ENCODE data around the gene AGK. TPM values are rescaled to one million over a fixed set of nuclear protein-coding genes. Genes with fewer than 3 reads are reported as not detected.
A peak's percentile ranks its signal among the peaks of the same experiment; 100 is the strongest.

Gene AGK
- total and polyA plus RNA-seq, 7 experiments from 2014 or later, result 24.3 to 58.8 (median 29.9) TPM

DNA sequence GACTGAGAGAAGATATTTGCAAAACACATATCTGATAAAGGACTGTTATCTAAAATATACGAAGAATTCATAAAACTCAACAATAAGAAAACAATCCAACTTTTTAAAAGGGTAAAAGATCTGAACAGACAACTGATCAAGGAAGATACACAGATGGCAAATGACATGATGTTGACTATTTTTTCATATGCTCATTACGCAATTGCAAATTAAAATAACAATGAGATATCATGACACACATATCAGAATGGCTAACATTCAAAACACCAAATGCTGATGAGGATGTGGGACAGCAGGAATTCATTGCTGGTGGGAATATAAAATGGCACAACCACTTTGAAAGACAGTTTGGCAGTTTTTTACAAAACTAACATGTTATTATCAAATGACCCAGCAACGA lies 141.9 kb downstream of the AGK start:
- ChIA-PET POLR2A (interaction anchor here (1.1 kb wide), 1 partner anchor 11 kb away, joined by 4 read pairs; no protein-coding TSS in a partner anchor), CTCF (interaction anchor here (1.2 kb wide), 1 partner anchor 45 kb away, joined by 3 read pairs; the partner anchor contains the start of gene SSBP1)
- Histone ChIP-seq H3K36me3 (ENCODE audit: control insufficient read depth in 2 of 3, insufficient read depth in 3 of 3, low read length in 3 of 3) (no peaks in the 10 kb centered on the region), H3K27ac (ENCODE audit: low read depth, low read length) (no peak overlapping the region), H3K27me3 (ENCODE audit: control insufficient read depth in 2 of 2, insufficient read depth in 2 of 2, low read length in 2 of 2) (no peaks in the 10 kb centered on the region), H3K4me1 (ENCODE audit: control insufficient read depth in 2 of 2, insufficient read depth in 2 of 2, low read length in 2 of 2) (peaks cover 0 to 12% of the 10 kb centered on the region in 2 donors), H3K9me3 (ENCODE audit: control insufficient read depth in 2 of 3, low read length in 3 of 3) (no peaks in the 10 kb centered on the region), H3K4me3 (ENCODE audit: low read length) (no peak overlapping the region)
- Mint-ChIP-seq H3K36me3 (peaks cover 0 to 19% (median 0%) of the 10 kb centered on the region in 5 donors), H3K27ac (peak overlapping the region in 1 of 9 donors; percentile 2), H3K27me3 (no peaks in the 10 kb centered on the region), H3K4me1 (peaks cover 29 to 94% (median 67%) of the 10 kb centered on the region in 7 donors), H3K9me3 (peaks cover 0 to 2% (median 0%) of the 10 kb centered on the region in 11 donors), H3K4me3 (no peak overlapping the region)
- intact Hi-C loops (cut with micrococcal nuclease), result loop anchor here in 1 of 2 donors (1.0 kb wide), 1 partner anchor 9 kb away; the partner anchor contains the start of gene DENND11
- DNase-seq (no peak), ATAC-seq (no peak)

DNA sequence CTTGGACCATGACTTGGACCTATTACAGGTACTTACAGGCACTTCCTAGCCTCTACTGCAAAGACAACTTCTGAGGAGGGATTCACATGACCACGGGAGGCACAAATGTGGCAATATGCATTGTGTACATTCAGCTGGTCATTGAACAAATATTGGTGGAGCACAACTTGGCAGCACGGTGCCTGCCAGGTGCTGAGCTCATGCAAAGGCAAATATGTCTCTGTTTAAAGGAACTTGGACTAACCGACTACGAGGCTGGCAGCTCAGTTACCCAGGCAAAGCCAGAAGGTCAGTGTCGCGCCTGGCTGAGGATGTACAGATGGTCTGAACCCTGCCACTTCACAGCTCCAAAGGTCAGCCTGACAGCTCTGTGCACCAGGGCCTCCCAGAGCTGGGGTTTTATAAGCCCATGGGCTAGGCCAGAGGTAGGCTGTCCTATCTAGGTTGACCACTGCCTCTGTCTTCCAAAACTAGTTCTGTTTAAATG lies 144.6 kb downstream of the AGK start:
- peaks cover 0 to 26% of the 10 kb centered on the region in 2 donors for H3K4me1 ChIP-seq (ENCODE audit: control insufficient read depth in 2 of 2, insufficient read depth in 2 of 2, low read length in 2 of 2)
- H3K36me3 ChIP-seq (ENCODE audit: control insufficient read depth in 2 of 3, insufficient read depth in 3 of 3, low read length in 3 of 3), result no peaks in the 10 kb centered on the region
- no peak overlapping the region for H3K27ac ChIP-seq (ENCODE audit: low read depth, low read length)
- H3K27ac Mint-ChIP-seq, result peak overlapping the region in 1 of 9 donors; percentile 33
- CTCF ChIA-PET, result interaction anchor here (1.2 kb wide), 1 partner anchor 18 kb away, joined by 4 read pairs; no protein-coding TSS in a partner anchor
- H3K4me3 ChIP-seq (ENCODE audit: low read length), result no peak overlapping the region
- no peaks in the 10 kb centered on the region for H3K9me3 ChIP-seq (ENCODE audit: control insufficient read depth in 2 of 3, low read length in 3 of 3)
- peaks cover 51 to 96% (median 81%) of the 10 kb centered on the region in 7 donors for H3K4me1 Mint-ChIP-seq
- no peaks in the 10 kb centered on the region for H3K9me3 Mint-ChIP-seq
- peaks cover 0 to 14% (median 0%) of the 10 kb centered on the region in 5 donors for H3K36me3 Mint-ChIP-seq
- no peak for ATAC-seq
- H3K27me3 Mint-ChIP-seq, result no peaks in the 10 kb centered on the region
- DNase-seq, result no peak
- POLR2A ChIA-PET, result interaction anchor here (1.0 kb wide), 2 partner anchors 42 to 47 kb away, joined by 3 read pairs; partner anchors contain the start of gene SSBP1
- H3K4me3 Mint-ChIP-seq, result peak overlapping the region in 1 of 10 donors; percentile 22
- H3K27me3 ChIP-seq (ENCODE audit: control insufficient read depth in 2 of 2, insufficient read depth in 2 of 2, low read length in 2 of 2), result no peaks in the 10 kb centered on the region
- intact Hi-C loops (cut with micrococcal nuclease), result no loop called here

GRCh38 chr7:141696348-141696747 lies 145.1 kb downstream of the AGK start:
- H3K4me1 ChIP-seq (ENCODE audit: control insufficient read depth in 2 of 2, insufficient read depth in 2 of 2, low read length in 2 of 2), result peaks cover 0 to 27% of the 10 kb centered on the region in 2 donors
- Mint-ChIP-seq H3K27me3 (no peaks in the 10 kb centered on the region), H3K4me1 (peaks cover 54 to 96% (median 86%) of the 10 kb centered on the region in 7 donors), H3K36me3 (peaks cover 0 to 14% (median 0%) of the 10 kb centered on the region in 5 donors), H3K4me3 (peak overlapping the region in 2 of 10 donors; percentile 23 to 30), H3K27ac (peak overlapping the region in 2 of 9 donors; percentile 56 to 73), H3K9me3 (no peaks in the 10 kb centered on the region)
- H3K27me3 ChIP-seq (ENCODE audit: control insufficient read depth in 2 of 2, insufficient read depth in 2 of 2, low read length in 2 of 2), result no peaks in the 10 kb centered on the region
- no peak for DNase-seq
- ChIA-PET POLR2A (interaction anchor here (1.0 kb wide), 1 partner anchor 42 kb away, joined by 3 read pairs; the partner anchor contains the start of gene SSBP1), CTCF (interaction anchor here (1.2 kb wide), 1 partner anchor 19 kb away, joined by 4 read pairs; no protein-coding TSS in a partner anchor)
- no peak for ATAC-seq
- intact Hi-C loops (cut with micrococcal nuclease), result no loop called here
- no peaks in the 10 kb centered on the region for H3K36me3 ChIP-seq (ENCODE audit: control insufficient read depth in 2 of 3, insufficient read depth in 3 of 3, low read length in 3 of 3)
- no peaks in the 10 kb centered on the region for H3K9me3 ChIP-seq (ENCODE audit: control insufficient read depth in 2 of 3, low read length in 3 of 3)
- H3K27ac ChIP-seq (ENCODE audit: low read depth, low read length), result no peak overlapping the region
- no peak overlapping the region for H3K4me3 ChIP-seq (ENCODE audit: low read length)

DNA sequence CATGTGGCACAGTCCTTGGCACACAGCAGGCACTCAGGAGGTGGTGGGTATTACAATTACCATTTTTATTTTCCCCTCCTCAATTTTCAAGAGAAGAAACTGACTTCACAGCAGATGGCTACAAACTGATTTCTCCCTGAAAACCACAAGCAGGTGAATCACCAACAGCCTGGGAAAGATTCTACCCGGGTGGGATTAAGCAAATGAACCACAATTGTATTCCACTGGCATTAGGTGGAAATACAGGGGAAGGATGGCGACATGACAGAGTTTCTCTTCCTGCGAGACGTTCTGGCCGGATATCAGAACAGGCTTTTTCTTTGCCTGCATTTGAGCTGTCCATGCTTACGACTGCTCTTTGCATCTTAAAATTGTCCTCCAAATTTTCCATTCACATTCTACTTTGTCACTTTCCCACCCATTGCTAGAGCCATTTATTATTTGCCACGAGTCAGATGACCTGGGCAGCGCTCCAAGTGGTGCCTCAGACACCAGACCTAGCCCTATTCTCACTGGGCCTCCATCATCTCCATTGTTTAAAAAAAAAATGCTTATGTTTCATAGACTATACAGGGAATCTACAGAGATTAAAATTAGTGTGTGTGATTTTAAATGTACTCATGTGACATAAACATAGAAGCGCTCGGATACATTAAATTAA lies 146.1 kb downstream of the AGK start:
- ChIA-PET POLR2A (no interaction called here), CTCF (no interaction called here)
- Mint-ChIP-seq H3K9me3 (no peaks in the 10 kb centered on the region), H3K4me3 (peak overlapping the region in 3 of 10 donors; percentile 3 to 80 (median 10)), H3K27me3 (no peaks in the 10 kb centered on the region), H3K27ac (peak overlapping the region in 2 of 9 donors; percentile 62 to 72), H3K36me3 (peaks cover 0 to 14% (median 0%) of the 10 kb centered on the region in 5 donors), H3K4me1 (peaks cover 52 to 89% (median 82%) of the 10 kb centered on the region in 7 donors)
- no peak for DNase-seq
- Histone ChIP-seq H3K9me3 (ENCODE audit: control insufficient read depth in 2 of 3, low read length in 3 of 3) (no peaks in the 10 kb centered on the region), H3K4me3 (ENCODE audit: low read length) (no peak overlapping the region), H3K27ac (ENCODE audit: low read depth, low read length) (no peak overlapping the region), H3K36me3 (ENCODE audit: control insufficient read depth in 2 of 3, insufficient read depth in 3 of 3, low read length in 3 of 3) (no peaks in the 10 kb centered on the region), H3K4me1 (ENCODE audit: control insufficient read depth in 2 of 2, insufficient read depth in 2 of 2, low read length in 2 of 2) (peaks cover under 1 to 27% of the 10 kb centered on the region in 2 donors), H3K27me3 (ENCODE audit: control insufficient read depth in 2 of 2, insufficient read depth in 2 of 2, low read length in 2 of 2) (no peaks in the 10 kb centered on the region)
- ATAC-seq, result no peak
- intact Hi-C loops (cut with micrococcal nuclease), result no loop called here

DNA sequence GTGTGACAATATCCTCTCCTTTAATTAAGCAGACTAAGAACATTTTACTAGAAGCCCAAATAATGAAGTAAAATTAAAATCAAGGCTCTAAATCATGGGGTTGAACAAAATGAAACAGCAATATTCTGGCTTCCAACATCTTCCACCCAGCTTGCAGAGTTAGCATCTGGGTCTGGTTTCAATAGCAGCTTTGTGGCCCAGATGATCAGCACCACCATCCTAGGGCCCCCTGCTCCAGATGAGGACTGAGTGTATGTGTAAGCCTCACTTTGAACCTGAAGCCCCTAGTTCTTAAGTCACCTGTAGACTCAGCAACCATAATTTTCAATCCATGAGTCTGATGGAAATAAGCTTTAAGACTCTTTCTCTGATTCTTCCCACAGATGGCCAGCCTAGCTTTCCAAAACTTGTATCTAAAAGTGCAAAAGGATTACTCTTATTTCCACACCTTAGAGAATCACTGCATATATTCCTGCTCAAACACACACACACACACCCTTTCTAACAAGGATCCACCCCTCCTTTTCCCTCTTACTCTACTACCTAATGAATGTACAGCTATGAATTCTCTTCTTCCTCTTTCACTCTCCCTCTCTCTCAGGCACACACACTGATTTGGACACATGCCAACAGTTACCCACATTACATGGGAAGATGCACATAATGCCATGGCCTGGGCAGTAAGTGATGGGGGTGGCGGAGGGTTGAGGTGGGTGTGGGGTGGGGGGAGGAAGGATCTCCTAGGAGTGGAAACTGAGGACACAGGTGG lies 147.2 kb downstream of the AGK start:
- Mint-ChIP-seq H3K4me3 (peak overlapping the region in 6 of 10 donors; percentile 5 to 80 (median 22)), H3K36me3 (peaks cover 0 to 14% (median 0%) of the 10 kb centered on the region in 5 donors), H3K4me1 (peaks cover 55 to 85% (median 74%) of the 10 kb centered on the region in 7 donors), H3K9me3 (no peaks in the 10 kb centered on the region), H3K27me3 (peaks cover 0 to 8% (median 0%) of the 10 kb centered on the region in 5 donors), H3K27ac (peak overlapping the region in 7 of 9 donors; percentile 7 to 80 (median 26))
- Histone ChIP-seq H3K4me3 (ENCODE audit: low read length) (no peak overlapping the region), H3K27me3 (ENCODE audit: control insufficient read depth in 2 of 2, insufficient read depth in 2 of 2, low read length in 2 of 2) (no peaks in the 10 kb centered on the region), H3K9me3 (ENCODE audit: control insufficient read depth in 2 of 3, low read length in 3 of 3) (no peaks in the 10 kb centered on the region), H3K27ac (ENCODE audit: low read depth, low read length) (no peak overlapping the region), H3K36me3 (ENCODE audit: control insufficient read depth in 2 of 3, insufficient read depth in 3 of 3, low read length in 3 of 3) (no peaks in the 10 kb centered on the region), H3K4me1 (ENCODE audit: control insufficient read depth in 2 of 2, insufficient read depth in 2 of 2, low read length in 2 of 2) (peaks cover 7 to 25% of the 10 kb centered on the region in 2 donors)
- DNase-seq (no peak), ATAC-seq (no peak)
- intact Hi-C loops (cut with micrococcal nuclease), result no loop called here
- CTCF ChIA-PET, result interaction anchor here (1.0 to 1.2 kb wide), 2 partner anchors 44 to 48 kb away, joined by 3 read pairs; no protein-coding TSS in a partner anchor
- POLR2A ChIA-PET, result no interaction called here

GRCh38 chr7:141699860-141700259 lies 148.7 kb downstream of the AGK start:
- ATAC-seq (no peak), DNase-seq (no peak)
- peak overlapping the region; percentile 80 to 95 (median 87) for H3K4me3 Mint-ChIP-seq
- ChIA-PET POLR2A (no interaction called here), CTCF (interaction anchor here (1.3 kb wide), 1 partner anchor 9 kb away, joined by 3 read pairs; no protein-coding TSS in a partner anchor)
- H3K4me3 ChIP-seq (ENCODE audit: low read length), result no peak overlapping the region
- H3K27me3 ChIP-seq (ENCODE audit: control insufficient read depth in 2 of 2, insufficient read depth in 2 of 2, low read length in 2 of 2), result no peaks in the 10 kb centered on the region
- peaks cover 0 to 10% (median 0%) of the 10 kb centered on the region in 5 donors for H3K36me3 Mint-ChIP-seq
- H3K4me1 ChIP-seq (ENCODE audit: control insufficient read depth in 2 of 2, insufficient read depth in 2 of 2, low read length in 2 of 2), result peaks cover 7 to 19% of the 10 kb centered on the region in 2 donors
- no peak overlapping the region for H3K27ac ChIP-seq (ENCODE audit: low read depth, low read length)
- H3K9me3 Mint-ChIP-seq, result no peaks in the 10 kb centered on the region
- peak overlapping the region in 8 of 9 donors; percentile 77 to 98 (median 90) for H3K27ac Mint-ChIP-seq
- no peaks in the 10 kb centered on the region for H3K9me3 ChIP-seq (ENCODE audit: control insufficient read depth in 2 of 3, low read length in 3 of 3)
- H3K4me1 Mint-ChIP-seq, result peaks cover 49 to 74% (median 63%) of the 10 kb centered on the region in 7 donors
- no peaks in the 10 kb centered on the region for H3K36me3 ChIP-seq (ENCODE audit: control insufficient read depth in 2 of 3, insufficient read depth in 3 of 3, low read length in 3 of 3)
- H3K27me3 Mint-ChIP-seq, result peaks cover 0 to 15% (median 0%) of the 10 kb centered on the region in 5 donors
- intact Hi-C loops (cut with micrococcal nuclease), result loop anchor here (2.0 to 5.0 kb wide), 4 partner anchors 19 to 778 kb away; partner anchors contain the start of genes AGK (in 1 of the 2) and BRAF (in 1 of the 2)
